Measurements from ENCODE around the gene CHRNE.
"Not testable (repeated sequence)": the region's sequence is repeated elsewhere in the genome, so short reads cannot be mapped to it uniquely, and the experiment has no call there.

Gene CHRNE

GRCh38 chr17:4887581-4887980, 15.3 kb downstream of the CHRNE start:
- no peak for DNase-seq (ENCODE audit: low read depth in 2 of 2)

GRCh38 chr17:4886830-4887229, 16.1 kb downstream of the CHRNE start:
- no peak for DNase-seq (ENCODE audit: low read depth in 2 of 2)

GRCh38 chr17:4884489-4884888, 18.4 kb downstream of the CHRNE start:
- no peak for DNase-seq (ENCODE audit: low read depth in 2 of 2)

GRCh38 chr17:4881761-4882555, 20.9 kb downstream of the CHRNE start:
- DNase-seq (ENCODE audit: low read depth in 2 of 2) = peak; percentile 30 to 52

- no peak for DNase-seq (ENCODE audit: low read depth in 2 of 2)
These were observed 22.0 kb downstream of the CHRNE start for GRCh38 chr17:4880857-4881256.

GRCh38 chr17:4879601-4880000, 23.3 kb downstream of the CHRNE start:
- DNase-seq (ENCODE audit: low read depth in 2 of 2) = no peak

- DNase-seq (ENCODE audit: low read depth in 2 of 2) = no peak
These were observed 25.8 kb downstream of the CHRNE start for GRCh38 chr17:4877089-4877488.

GRCh38 chr17:4872786-4873185, 30.1 kb downstream of the CHRNE start:
- no peak for DNase-seq (ENCODE audit: low read depth in 2 of 2)

GRCh38 chr17:4870855-4871254, 32.0 kb downstream of the CHRNE start:
- no peak for DNase-seq (ENCODE audit: low read depth in 2 of 2)

GRCh38 chr17:4869058-4869998, 33.6 kb downstream of the CHRNE start:
- not testable (repeated sequence) for DNase-seq (ENCODE audit: low read depth in 2 of 2)

GRCh38 chr17:4867535-4867934, 35.4 kb downstream of the CHRNE start:
- not testable (repeated sequence) for DNase-seq (ENCODE audit: low read depth in 2 of 2)

GRCh38 chr17:4863321-4863720, 39.6 kb downstream of the CHRNE start:
- DNase-seq (ENCODE audit: low read depth in 2 of 2) = no peak

GRCh38 chr17:4862720-4863119, 40.2 kb downstream of the CHRNE start:
- DNase-seq (ENCODE audit: low read depth in 2 of 2) = no peak

- DNase-seq (ENCODE audit: low read depth in 2 of 2) = no peak
These were observed 41.8 kb downstream of the CHRNE start for GRCh38 chr17:4861052-4861451.

GRCh38 chr17:4860651-4861050, 42.2 kb downstream of the CHRNE start:
- DNase-seq (ENCODE audit: low read depth in 2 of 2) = no peak

- no peak for DNase-seq (ENCODE audit: low read depth in 2 of 2)
These were observed 42.9 kb downstream of the CHRNE start for GRCh38 chr17:4859816-4860625.

- no peak for DNase-seq (ENCODE audit: low read depth in 2 of 2)
These were observed 44.0 kb downstream of the CHRNE start for GRCh38 chr17:4858882-4859260.

- DNase-seq (ENCODE audit: low read depth in 2 of 2) = no peak
These were observed 44.6 kb downstream of the CHRNE start for GRCh38 chr17:4858068-4858881.

GRCh38 chr17:4857347-4857746, 45.6 kb downstream of the CHRNE start:
- not testable (repeated sequence) for DNase-seq (ENCODE audit: low read depth in 2 of 2)

- no peak for DNase-seq (ENCODE audit: low read depth in 2 of 2)
These were observed 46.0 kb downstream of the CHRNE start for GRCh38 chr17:4856937-4857314.

GRCh38 chr17:4856271-4856936, 46.5 kb downstream of the CHRNE start:
- no peak for DNase-seq (ENCODE audit: low read depth in 2 of 2)

Measured in stimulated activated CD4-positive, alpha-beta T cell treated with anti-CD3 and anti-CD28 coated beads, Interleukin-1b, Interleukin-23, amount 100 ng/mL, for 1 hour (primary cell).